H1 (cell line): ENCODE data around the gene KCNMA1. TPM values are rescaled to one million over a fixed set of nuclear protein-coding genes. Genes with fewer than 3 reads are reported as not detected.

ENCODE experiments used
- BACH1 ChIP-seq: IDR thresholded peaks from 2 replicates; pipeline ENCODE4 v1.6.1; 2012; ENCODE audit warnings: low read length, improper control_type of control experiment
- CBX5 ChIP-seq: fragments of 300-800, 300-1000 bp; sonication (generic); IDR thresholded peaks from 2 replicates; pipeline ENCODE4 v1.7.1; 2016; ENCODE audit warnings: antibody characterized with exemption, low read length, low read depth
- CBX8 ChIP-seq: fragments of 300-800, 300-1000 bp; sonication (generic); IDR thresholded peaks from 2 replicates; pipeline ENCODE4 v1.7.1; 2016; ENCODE audit warnings: low read depth, low read length, borderline replicate concordance
- CEBPB ChIP-seq: IDR thresholded peaks from 2 replicates; pipeline ENCODE4 v1.6.1; 2012; ENCODE audit warnings: low read depth, low read length
- CHD1 ChIP-seq: IDR thresholded peaks from 2 replicates; pipeline ENCODE4 v1.6.1; 2012; ENCODE audit warnings: low read depth, low read length, improper control_type of control experiment
- CHD2 ChIP-seq: IDR thresholded peaks from 2 replicates; pipeline ENCODE4 v1.6.1; 2012; ENCODE audit warnings: low read length, improper control_type of control experiment
- CREB1 ChIP-seq: IDR thresholded peaks from 2 replicates; pipeline ENCODE4 v1.6.1; 2012; ENCODE audit warnings: inconsistent platforms
- CTBP2 ChIP-seq: IDR thresholded peaks from 2 replicates; pipeline ENCODE4 v1.7.0; 2011; ENCODE audit warnings: borderline replicate concordance, mild to moderate bottlenecking, moderate library complexity, mixed read lengths, low read length; ENCODE audit not compliant: insufficient read depth, insufficient read length
- FOSL1 ChIP-seq: IDR thresholded peaks from 2 replicates; pipeline ENCODE4 v1.6.1; 2011; ENCODE audit warnings: mild to moderate bottlenecking, low read depth, low read length, moderate library complexity; ENCODE audit not compliant: insufficient read depth
- HDAC6 ChIP-seq: IDR thresholded peaks from one replicate; pipeline ENCODE4 v1.7.1; 2012; ENCODE audit warnings: low read depth, mild to moderate bottlenecking, inconsistent platforms, low read length, moderate library complexity
- KDM5A ChIP-seq: fragments of 200-600 bp; IDR thresholded peaks from 2 replicates; pipeline ENCODE4 v1.7.1; 2012; ENCODE audit warnings: mild to moderate bottlenecking, low read length, inconsistent platforms, mixed read lengths
- MAFK ChIP-seq: IDR thresholded peaks from 2 replicates; pipeline ENCODE4 v1.6.1; 2012; ENCODE audit warnings: low read depth, mild to moderate bottlenecking, improper control_type of control experiment, low read length
- NANOG ChIP-seq: IDR thresholded peaks from 2 replicates; pipeline ENCODE4 v1.6.1; 2011; ENCODE audit warnings: low read length, low read depth, mild to moderate bottlenecking, inconsistent platforms; ENCODE audit not compliant: insufficient read depth, poor library complexity, severe bottlenecking
- NRF1 ChIP-seq: IDR thresholded peaks from 2 replicates; pipeline ENCODE4 v1.6.1; 2011; ENCODE audit warnings: mild to moderate bottlenecking, low read depth, low read length, improper control_type of control experiment
- PHF8 ChIP-seq: fragments of 200-600 bp; sonication (generic); conservative IDR thresholded peaks from 2 replicates; pipeline ENCODE4 v1.7.1; 2012; ENCODE audit warnings: low read depth, mild to moderate bottlenecking, inconsistent platforms, low read length, moderate library complexity
- RBBP5 ChIP-seq: IDR thresholded peaks from 2 replicates; pipeline ENCODE4 v1.7.1; 2012; ENCODE audit warnings: low read depth, mild to moderate bottlenecking, inconsistent platforms, low read length, moderate library complexity, borderline replicate concordance
- RXRA ChIP-seq: IDR thresholded peaks from 2 replicates; pipeline ENCODE4 v1.6.1; 2011; ENCODE audit warnings: low read depth, mild to moderate bottlenecking, low read length, moderate library complexity; ENCODE audit not compliant: insufficient read depth
- SIN3A ChIP-seq, 2 experiments: IDR thresholded peaks in 1 of 2; conservative IDR thresholded peaks in 1 of 2; 2 replicates each; pipeline ENCODE4 v1.6.1; 2011 to 2012; ENCODE audit warnings: low read length in 2 of 2, improper control_type of control experiment in 1 of 2, low read depth in 1 of 2, mild to moderate bottlenecking in 1 of 2
- SIX5 ChIP-seq: IDR thresholded peaks from 2 replicates; pipeline ENCODE4 v1.6.1; 2011; ENCODE audit warnings: mild to moderate bottlenecking, low read depth, low read length
- TAF7 ChIP-seq: optimal IDR thresholded peaks from 2 replicates; pipeline ENCODE3; 2011; ENCODE audit warnings: low read depth, mild to moderate bottlenecking, inconsistent platforms, low read length, moderate library complexity, borderline replicate concordance
- TBP ChIP-seq: IDR thresholded peaks from 2 replicates; pipeline ENCODE4 v1.6.1; 2011; ENCODE audit warnings: low read depth, low read length, improper control_type of control experiment
- TCF12 ChIP-seq: IDR thresholded peaks from 2 replicates; pipeline ENCODE4 v1.6.1; 2011; ENCODE audit warnings: low read depth, mild to moderate bottlenecking, low read length
- ZNF274 ChIP-seq: IDR thresholded peaks from 2 replicates; pipeline ENCODE4 v1.7.0; 2012; ENCODE audit warnings: low read length, borderline replicate concordance; ENCODE audit errors: extremely low read depth
- polyA plus RNA-seq, 7 experiments: library from polyadenylated mRNA; depleted of rRNA in 3 of 7; stranded (reverse) in 5 of 7; unstranded in 2 of 7; fragments of >200 nt in 5 of 7; fragments of 200-250 nt in 2 of 7; gene quantifications; 1 replicate in 5 of 7; 2 replicates in 1 of 7; 4 replicates in 1 of 7; pipeline versions ENCODE4 v1.2.1 to v1.2.3, GENCODE V29; 2011 to 2013; ENCODE audit warnings: missing spikeins in 2 of 7, mixed read lengths in 2 of 7
- total RNA-seq: library from RNA; stranded (reverse); fragmentation: NEBNext Ultra II Directional; extraction: Animal tissue kit (Norgen Biotek cat#: 25700); gene quantifications from 2 replicates; pipeline ENCODE4 v1.2.1, GENCODE V29; 2021
- TF ChIP-seq, protein P1 (sequence below): IDR thresholded peaks from 2 replicates; pipeline ENCODE4 v1.6.1; 2011; ENCODE audit warnings: low read depth, mild to moderate bottlenecking, low read length; ENCODE audit not compliant: insufficient read depth

The KCNMA1 gene
- total and polyA plus RNA-seq, 2 of the 8 experiments (the other 6 are each of a cell fraction or from before 2014, with no cell fraction given): 10.2 to 11.1 TPM

DNA sequence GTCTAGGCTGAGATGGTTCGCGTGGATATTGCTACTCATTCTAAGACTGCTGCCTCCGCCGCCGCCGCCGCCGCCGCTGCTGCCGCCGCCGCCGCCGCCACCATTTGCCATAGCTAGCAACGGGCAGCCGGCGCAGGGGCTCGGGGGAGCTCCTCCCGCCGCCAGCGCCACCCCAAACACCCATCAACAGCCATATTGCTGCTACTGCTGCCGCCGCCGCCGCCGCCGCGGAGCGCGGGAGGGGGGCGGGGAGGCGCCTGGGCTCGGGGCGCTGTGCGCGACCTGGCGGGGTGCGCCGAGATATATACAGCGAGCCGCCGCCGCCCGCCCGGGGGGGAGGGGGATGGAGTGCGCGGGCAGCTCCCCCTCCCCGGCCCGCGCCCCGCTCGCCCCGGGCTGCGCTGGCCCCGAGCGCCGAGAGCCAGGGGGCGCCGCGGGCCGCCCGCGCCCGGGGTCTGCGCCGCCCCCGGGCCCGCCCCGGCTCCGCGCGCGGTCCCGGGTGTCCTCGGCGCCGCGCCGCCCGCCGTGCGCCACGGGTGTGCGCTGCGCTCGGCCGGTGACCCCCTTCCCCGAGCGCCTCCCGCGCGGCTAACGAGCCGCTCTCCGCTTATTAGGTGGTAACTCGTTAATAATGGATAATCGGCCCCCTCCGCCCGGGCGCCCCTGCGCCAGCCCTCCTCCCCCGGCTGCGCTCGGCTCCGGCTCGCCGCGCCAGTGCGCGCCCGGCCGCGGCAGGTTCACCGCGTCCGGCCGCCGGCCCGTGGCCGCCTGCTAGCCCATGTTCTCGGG lies at the start of gene KCNMA1 (continued):
- no peak for TF ChIP-seq CBX5
- no peak for TF ChIP-seq CBX8
- TF ChIP-seq TCF12: no peak
- no peak for TF ChIP-seq HDAC6
- TF ChIP-seq ZNF274: no peak
- no peak for TF ChIP-seq SIX5
- TF ChIP-seq CHD1: no peak
- TF ChIP-seq KDM5A: no peak
- TF ChIP-seq SIN3A (conservative IDR thresholded peaks at IDR 0.05 in 1 of 2, IDR thresholded peaks at IDR 0.05 in 1 of 2; ENCODE audit: low read depth in 1 of 2, low read length in 2 of 2): no peak
- no peak for TF ChIP-seq TAF7
- TF ChIP-seq RXRA: no peak
- TF ChIP-seq CHD2: no peak
- TF ChIP-seq NANOG: no peak
- TF ChIP-seq PHF8: no peak
- TF ChIP-seq NRF1: no peak
- no peak for TF ChIP-seq CEBPB
- TF ChIP-seq CREB1: no peak
- 0 out of 2 replicates have a peak, but pooled peaks have one; percentile 5 for TF ChIP-seq RBBP5
- TF ChIP-seq TBP: no peak
- TF ChIP-seq CTBP2: peak; percentile 3
- TF ChIP-seq, protein P1, sequence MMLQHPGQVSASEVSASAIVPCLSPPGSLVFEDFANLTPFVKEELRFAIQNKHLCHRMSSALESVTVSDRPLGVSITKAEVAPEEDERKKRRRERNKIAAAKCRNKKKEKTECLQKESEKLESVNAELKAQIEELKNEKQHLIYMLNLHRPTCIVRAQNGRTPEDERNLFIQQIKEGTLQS: no peak
- TF ChIP-seq MAFK: no peak
- no peak for TF ChIP-seq BACH1
- no peak for TF ChIP-seq FOSL1
